ENCODE results near the gene ILF2. TPM values are rescaled to one million over a fixed set of nuclear protein-coding genes. Genes with fewer than 3 reads are reported as not detected.
"Not testable (repeated sequence)": the region's sequence is repeated elsewhere in the genome, so short reads cannot be mapped to it uniquely, and the experiment has no call there.

The ILF2 gene
- total RNA-seq, 4 donors from 2014 or later = 80.4 to 118 (median 105) TPM

GRCh38 chr1:153677718-153678518 lies 7.1 kb upstream of the ILF2 start:
- intact Hi-C loops (cut with DNase I; ENCODE audit: low total_unique reads) = no loop called here
- 1 to 2% methylated on average over 29 of the region's 29 CpGs for WGBS, 2 donors
- TF ChIP-seq POLR2A (IDR thresholded peaks at IDR 0.05) (no peak), CTCF (IDR thresholded peaks at IDR 0.05) (peak in 1 of 3 donors; percentile 57)
- peak in 1 of 2 donors; percentile 90 for DNase-seq (ENCODE audit: low spot score in 2 of 2)
- peak overlapping the region; percentile 6 for H3K4me3 ChIP-seq (ENCODE audit: low read depth, poor library complexity, severe bottlenecking)

- DNase-seq (ENCODE audit: low spot score in 2 of 2) = no peak
- intact Hi-C loops (cut with DNase I; ENCODE audit: low total_unique reads) = no loop called here
- no peak for TF ChIP-seq POLR2A (IDR thresholded peaks at IDR 0.05)
- no peak for TF ChIP-seq CTCF (IDR thresholded peaks at IDR 0.05)
- 93 to 100% methylated on average over 2 of the region's 2 CpGs for WGBS, 2 donors
- H3K4me3 ChIP-seq (ENCODE audit: low read depth, poor library complexity, severe bottlenecking) = no peak overlapping the region
Observed at GRCh38 chr1:153673511-153673910, 2.7 kb upstream of the ILF2 start.

GRCh38 chr1:153671628-153672353 lies 998 bp upstream of the ILF2 start:
- 7 to 10% methylated on average over 28 of the region's 28 CpGs for WGBS, 2 donors
- intact Hi-C loops (cut with DNase I; ENCODE audit: low total_unique reads); DNase-seq (ENCODE audit: low spot score in 2 of 2): not testable (repeated sequence)
- H3K4me3 ChIP-seq (ENCODE audit: low read depth, poor library complexity, severe bottlenecking) = peak overlapping the region; percentile 19

GRCh38 chr1:153670257-153670858 lies 435 bp downstream of the ILF2 start:
- H3K4me3 ChIP-seq (ENCODE audit: low read depth, poor library complexity, severe bottlenecking) = peak overlapping the region; percentile 69
- intact Hi-C loops (cut with DNase I; ENCODE audit: low total_unique reads) = no loop called here
- peak in 1 of 2 donors; percentile 87 for DNase-seq (ENCODE audit: low spot score in 2 of 2)
- TF ChIP-seq CTCF (IDR thresholded peaks at IDR 0.05) (no peak), POLR2A (IDR thresholded peaks at IDR 0.05) (no peak)
- 2% methylated on average over 22 of the region's 22 CpGs for WGBS, 2 donors

GRCh38 chr1:153669606-153670005 lies 1.2 kb downstream of the ILF2 start:
- intact Hi-C loops (cut with DNase I; ENCODE audit: low total_unique reads) = loop anchor here (10.0 kb wide), 1 partner anchor 95 kb away; no protein-coding TSS in a partner anchor
- no peak for DNase-seq (ENCODE audit: low spot score in 2 of 2)
- TF ChIP-seq CTCF (IDR thresholded peaks at IDR 0.05) (no peak), POLR2A (IDR thresholded peaks at IDR 0.05) (no peak)
- no peak overlapping the region for H3K4me3 ChIP-seq (ENCODE audit: low read depth, poor library complexity, severe bottlenecking)
- WGBS, 2 donors = 81 to 89% methylated on average over 6 of the region's 6 CpGs

- intact Hi-C loops (cut with DNase I; ENCODE audit: low total_unique reads) = loop anchor here (10.0 kb wide), 1 partner anchor 94 kb away; no protein-coding TSS in a partner anchor
- WGBS, 2 donors = 88 to 94% methylated on average over 8 of the region's 8 CpGs
- H3K4me3 ChIP-seq (ENCODE audit: low read depth, poor library complexity, severe bottlenecking); DNase-seq (ENCODE audit: low spot score in 2 of 2): not testable (repeated sequence)
Observed at GRCh38 chr1:153668672-153669071, 2.1 kb downstream of the ILF2 start.
